ENCODE results near the gene HNRNPF. TPM values are rescaled to one million over a fixed set of nuclear protein-coding genes. Genes with fewer than 3 reads are reported as not detected.

HNRNPF gene
- total and polyA plus RNA-seq, 2 of the 8 experiments (the other 6 are each of a cell fraction or from before 2014, with no cell fraction given), result 209 to 389 TPM

DNA sequence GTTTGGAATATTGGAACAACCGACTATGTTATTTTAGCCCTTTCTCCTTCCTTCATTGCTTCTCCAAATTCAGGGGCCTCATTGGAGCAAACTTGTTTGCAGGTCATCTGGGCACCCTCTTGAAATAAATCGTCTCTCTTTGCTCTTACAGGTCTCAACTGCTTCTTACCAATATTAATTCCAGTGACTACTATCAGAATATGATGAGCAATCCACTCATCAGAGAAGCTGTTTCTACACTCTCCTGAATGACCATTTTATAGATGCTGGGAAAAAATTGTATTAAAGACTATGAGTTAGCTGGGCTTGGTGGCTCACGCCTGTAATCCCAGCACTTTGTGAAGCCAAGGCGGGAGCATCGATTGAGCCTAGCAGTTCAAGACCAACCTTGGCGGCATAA is 12.5 kb upstream of the HNRNPF start (continued):
- no peak for TF ChIP-seq GTF2F1 (IDR thresholded peaks at IDR 0.05; ENCODE audit: borderline replicate concordance, low read depth, low read length)
- no peak for TF ChIP-seq POLR2A (IDR thresholded peaks at IDR 0.05; ENCODE audit: control extremely low read depth in 1 of 2, low read depth in 2 of 2, low read length in 2 of 2)

Data from H1 (cell line).